Coronary artery (tissue), 2 donors: ENCODE results near the gene MET.
"Not testable (repeated sequence)": the region's sequence is repeated elsewhere in the genome, so short reads cannot be mapped to it uniquely, and the experiment has no call there.

ENCODE experiments used
- DNase-seq: peaks from one replicate; pipeline ENCODE4 v3.0.0-alpha.2; 2017; ENCODE audit warnings: low spot score
- H3K27ac ChIP-seq, 2 donors: fragments of 200-600 bp; sonication (generic); one replicate each; pipeline ENCODE4 v1.5.1; 2016 to 2019
- H3K4me3 ChIP-seq: fragments of 200-600 bp; sonication (generic); 2 replicates; pipeline ENCODE4 v1.5.1; 2016; ENCODE audit warnings: mild to moderate bottlenecking, moderate library complexity
- TF ChIP-seq, protein P1 (sequence below): fragments of 200-600 bp; sonication (generic); IDR thresholded peaks from one replicate; pipeline ENCODE4 v1.5.1; 2019; ENCODE audit warnings: antibody characterized with exemption

Gene MET

DNA sequence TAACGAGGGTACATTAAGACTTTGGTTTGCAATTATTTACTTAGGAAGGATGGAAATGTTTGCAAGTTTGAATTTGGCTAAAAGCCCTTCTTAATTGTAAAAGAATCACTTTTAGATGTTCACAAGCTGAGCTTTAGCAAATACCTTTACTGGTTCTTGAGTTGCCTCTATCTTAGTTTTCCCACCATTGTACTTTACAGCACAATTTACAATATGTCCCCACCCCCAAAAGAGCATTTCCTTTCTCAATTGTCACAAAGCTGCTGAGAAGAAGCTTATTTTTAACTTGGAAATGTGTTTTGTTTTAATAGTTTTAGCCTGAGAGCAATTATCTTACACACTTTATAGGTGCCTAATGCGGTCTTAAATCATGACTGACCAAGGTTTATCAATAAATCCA, 81.1 kb downstream of the MET start:
- Histone ChIP-seq H3K4me3 (no peak overlapping the region), H3K27ac (no peak overlapping the region)
- TF ChIP-seq, protein P1, sequence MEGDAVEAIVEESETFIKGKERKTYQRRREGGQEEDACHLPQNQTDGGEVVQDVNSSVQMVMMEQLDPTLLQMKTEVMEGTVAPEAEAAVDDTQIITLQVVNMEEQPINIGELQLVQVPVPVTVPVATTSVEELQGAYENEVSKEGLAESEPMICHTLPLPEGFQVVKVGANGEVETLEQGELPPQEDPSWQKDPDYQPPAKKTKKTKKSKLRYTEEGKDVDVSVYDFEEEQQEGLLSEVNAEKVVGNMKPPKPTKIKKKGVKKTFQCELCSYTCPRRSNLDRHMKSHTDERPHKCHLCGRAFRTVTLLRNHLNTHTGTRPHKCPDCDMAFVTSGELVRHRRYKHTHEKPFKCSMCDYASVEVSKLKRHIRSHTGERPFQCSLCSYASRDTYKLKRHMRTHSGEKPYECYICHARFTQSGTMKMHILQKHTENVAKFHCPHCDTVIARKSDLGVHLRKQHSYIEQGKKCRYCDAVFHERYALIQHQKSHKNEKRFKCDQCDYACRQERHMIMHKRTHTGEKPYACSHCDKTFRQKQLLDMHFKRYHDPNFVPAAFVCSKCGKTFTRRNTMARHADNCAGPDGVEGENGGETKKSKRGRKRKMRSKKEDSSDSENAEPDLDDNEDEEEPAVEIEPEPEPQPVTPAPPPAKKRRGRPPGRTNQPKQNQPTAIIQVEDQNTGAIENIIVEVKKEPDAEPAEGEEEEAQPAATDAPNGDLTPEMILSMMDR = no peak
- DNase-seq = no peak

DNA sequence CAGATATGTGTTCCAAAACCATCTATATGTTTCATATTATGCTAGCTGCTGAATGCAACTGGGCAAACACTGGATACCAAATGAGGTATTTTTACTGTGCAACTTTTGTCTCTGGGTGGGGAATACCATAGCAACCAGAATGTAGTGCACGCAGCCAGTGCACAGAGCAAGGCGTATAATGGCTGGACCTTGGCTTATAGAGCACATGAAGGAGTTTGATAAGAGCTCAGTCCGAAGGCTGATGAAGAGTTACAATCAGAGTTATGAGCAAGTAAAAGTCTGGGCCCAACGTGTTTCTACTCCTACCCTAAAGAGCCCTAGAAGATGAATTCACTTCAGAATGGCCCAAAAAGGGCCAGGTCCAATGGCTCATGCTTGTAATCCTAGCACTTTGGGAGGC, 82.2 kb downstream of the MET start:
- TF ChIP-seq, protein P1 = no peak
- no peak overlapping the region for H3K27ac ChIP-seq

DNA sequence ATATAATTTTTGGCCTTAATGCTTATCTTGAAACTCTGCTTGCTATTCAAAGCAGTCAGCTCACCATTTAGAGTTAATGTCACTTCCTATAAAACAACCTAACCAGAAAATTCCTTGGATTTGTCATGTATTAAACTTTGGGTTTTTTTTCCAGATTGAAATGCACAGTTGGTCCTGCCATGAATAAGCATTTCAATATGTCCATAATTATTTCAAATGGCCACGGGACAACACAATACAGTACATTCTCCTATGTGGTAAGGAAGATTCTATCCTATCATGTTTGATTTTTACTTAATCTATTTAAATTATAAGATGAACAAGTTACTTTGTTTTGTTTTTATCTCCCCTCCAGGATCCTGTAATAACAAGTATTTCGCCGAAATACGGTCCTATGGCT, 85.3 kb downstream of the MET start:
- H3K27ac ChIP-seq = no peak overlapping the region
- TF ChIP-seq, protein P1 = no peak
- H3K4me3 ChIP-seq = no peak overlapping the region
- no peak for DNase-seq

More for the DNA sequence above, 82.2 kb downstream of the MET start:
- DNase-seq = no peak
- no peak overlapping the region for H3K4me3 ChIP-seq

DNA sequence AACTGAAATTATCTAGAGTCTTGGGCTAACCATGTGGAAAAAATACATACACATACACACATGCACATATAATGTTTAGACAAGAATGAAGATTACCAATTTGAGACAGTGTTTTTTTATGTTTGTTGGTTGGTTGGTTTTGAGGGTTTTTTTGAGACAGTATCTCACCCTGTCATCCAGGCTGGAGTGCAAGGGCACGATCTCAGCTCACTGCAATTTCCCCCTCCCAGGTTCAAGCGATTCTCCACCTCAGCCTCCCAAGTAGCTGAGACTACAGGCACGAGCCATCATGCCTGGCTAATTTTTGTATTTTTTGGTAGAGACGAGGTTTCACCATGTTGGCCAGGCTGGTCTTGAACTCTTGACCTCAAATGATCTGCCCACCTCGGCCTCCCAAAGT, 87.6 kb downstream of the MET start:
- not testable (repeated sequence) for H3K27ac ChIP-seq, DNase-seq, H3K4me3 ChIP-seq

DNA sequence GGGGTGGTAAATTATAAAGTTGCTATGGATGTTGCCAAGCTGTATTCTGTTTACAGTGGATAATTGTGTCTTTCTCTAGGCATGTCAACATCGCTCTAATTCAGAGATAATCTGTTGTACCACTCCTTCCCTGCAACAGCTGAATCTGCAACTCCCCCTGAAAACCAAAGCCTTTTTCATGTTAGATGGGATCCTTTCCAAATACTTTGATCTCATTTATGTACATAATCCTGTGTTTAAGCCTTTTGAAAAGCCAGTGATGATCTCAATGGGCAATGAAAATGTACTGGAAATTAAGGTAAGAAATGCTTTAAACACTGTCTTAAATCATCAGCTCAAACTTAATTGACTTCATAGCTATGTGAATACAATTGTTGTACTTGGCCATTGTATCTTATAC, 91.0 kb downstream of the MET start:
- Histone ChIP-seq H3K27ac (no peak overlapping the region), H3K4me3 (no peak overlapping the region)
- no peak for DNase-seq
- TF ChIP-seq, protein P1 = no peak

DNA sequence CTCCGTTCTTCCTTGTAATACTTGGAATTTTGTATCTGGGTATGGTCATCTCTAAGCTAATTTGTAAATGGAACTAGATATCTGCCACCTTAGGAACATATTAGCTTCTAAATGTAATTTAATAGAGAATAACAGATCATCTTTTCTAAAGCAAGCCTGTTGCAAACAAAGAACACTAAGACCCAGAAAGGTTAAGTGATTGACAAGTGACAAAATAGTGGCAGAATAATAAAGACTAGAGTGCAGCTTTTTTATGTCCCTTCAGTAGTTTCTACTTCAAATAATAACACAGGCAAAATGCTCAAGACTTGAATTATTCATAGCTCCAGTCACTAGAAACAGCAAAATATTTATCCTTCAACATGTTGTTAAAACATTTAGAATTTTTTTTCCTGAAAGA, 91.7 kb downstream of the MET start:
- no peak overlapping the region for H3K4me3 ChIP-seq
- no peak for DNase-seq
- TF ChIP-seq, protein P1 = no peak
- H3K27ac ChIP-seq = no peak overlapping the region

DNA sequence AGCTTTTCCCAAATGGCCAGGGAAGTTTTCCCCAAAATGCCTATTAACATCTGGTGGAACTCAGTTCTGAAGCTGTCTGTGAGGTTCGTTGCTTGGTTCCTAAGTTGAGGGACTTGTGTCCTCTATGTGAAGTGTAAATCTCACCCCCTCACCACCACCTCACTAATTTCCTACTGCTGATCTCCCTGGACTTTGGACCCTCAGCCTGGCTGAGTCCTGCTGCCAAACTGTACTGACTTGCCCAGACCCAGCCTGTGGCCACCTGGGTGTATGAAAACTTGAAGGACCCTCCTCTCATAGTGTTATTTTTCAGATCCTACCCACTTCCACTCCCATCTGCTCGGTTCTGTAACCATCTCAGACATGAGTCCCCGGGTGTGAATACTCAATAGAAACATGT, 94.9 kb downstream of the MET start:
- Histone ChIP-seq H3K4me3 (no peak overlapping the region), H3K27ac (no peak overlapping the region)
- DNase-seq = no peak
- TF ChIP-seq, protein P1 = no peak

DNA sequence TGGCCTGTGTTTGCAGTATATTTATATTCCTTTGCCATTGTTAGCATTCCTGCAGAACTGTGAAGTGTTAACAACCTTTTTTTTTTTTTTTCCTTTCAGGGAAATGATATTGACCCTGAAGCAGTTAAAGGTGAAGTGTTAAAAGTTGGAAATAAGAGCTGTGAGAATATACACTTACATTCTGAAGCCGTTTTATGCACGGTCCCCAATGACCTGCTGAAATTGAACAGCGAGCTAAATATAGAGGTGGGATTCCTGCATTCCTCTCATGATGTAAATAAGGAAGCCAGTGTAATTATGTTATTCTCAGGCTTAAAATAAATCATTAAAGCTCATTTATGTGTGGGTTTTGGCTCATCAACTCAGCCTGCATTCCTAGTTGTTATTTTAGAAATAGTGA, 97.5 kb downstream of the MET start:
- DNase-seq = no peak
- TF ChIP-seq, protein P1 = no peak
- H3K4me3 ChIP-seq = no peak overlapping the region
- H3K27ac ChIP-seq = no peak overlapping the region
